ENCODE data around the gene GRM4.

GRM4 gene

DNA sequence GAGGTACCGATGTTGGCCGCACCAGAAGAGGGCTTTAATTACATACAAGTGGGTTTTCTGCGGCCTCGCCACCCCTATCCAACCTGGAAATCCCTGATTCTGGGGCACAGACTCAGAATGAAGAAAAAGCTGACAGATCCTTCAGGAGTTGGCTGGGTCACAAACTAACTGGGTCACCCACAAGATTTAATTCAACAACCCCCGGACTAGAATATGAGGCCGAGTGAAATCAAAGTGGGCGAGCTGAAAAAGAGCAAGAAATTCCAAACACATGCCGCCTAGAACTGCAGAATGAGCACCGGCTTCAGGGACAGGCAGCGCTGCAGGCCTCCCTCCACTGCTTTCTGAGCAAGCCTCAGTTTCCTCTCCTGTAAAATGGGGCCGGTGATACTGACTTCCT, 30.0 kb downstream of the GRM4 start:
- TF ChIP-seq GATA3 (IDR thresholded peaks at IDR 0.05; ENCODE audit: low read depth, low read length), result no peak
- TF ChIP-seq GATA2 (IDR thresholded peaks at IDR 0.05; ENCODE audit: low read depth, low read length), result no peak

- TF ChIP-seq GATA3 (IDR thresholded peaks at IDR 0.05; ENCODE audit: low read depth, low read length) (no peak), GATA2 (IDR thresholded peaks at IDR 0.05; ENCODE audit: low read depth, low read length) (no peak)
Measured at GRCh38 chr6:34115403-34115795, 30.5 kb downstream of the GRM4 start.

DNA sequence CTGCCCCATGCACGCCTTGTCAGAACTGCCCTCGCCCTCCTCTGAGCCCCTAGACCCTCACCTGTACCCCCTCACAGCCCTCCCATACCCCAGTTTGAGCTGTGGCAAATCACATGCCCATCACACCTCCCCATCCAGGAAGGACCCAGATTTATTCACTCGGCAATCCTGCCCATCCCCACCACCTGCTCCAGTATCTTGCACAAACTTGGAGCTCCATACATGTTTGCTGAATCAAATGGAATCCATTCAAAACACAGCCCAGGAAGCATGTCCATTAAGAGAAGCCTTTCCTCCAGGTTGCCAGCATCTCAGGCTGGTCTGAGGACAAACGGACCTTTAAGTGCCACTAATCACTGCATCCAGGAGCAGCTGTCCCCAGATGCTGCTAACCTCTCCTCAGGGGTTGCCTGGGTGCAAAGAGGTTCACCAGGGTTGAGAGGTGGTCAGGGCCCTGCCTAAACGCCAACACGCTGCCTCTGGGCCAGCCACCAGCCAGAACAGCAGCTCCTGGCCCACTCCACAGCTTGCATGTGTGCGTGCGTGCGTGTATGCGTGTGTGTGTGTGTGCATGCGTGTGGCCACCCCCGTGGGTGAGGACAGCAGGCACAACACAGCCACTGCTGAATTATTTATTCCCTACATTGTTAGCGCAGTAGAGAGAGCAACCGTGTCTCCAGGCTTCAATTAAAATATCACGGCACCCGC, 31.0 kb downstream of the GRM4 start:
- TF ChIP-seq GATA2 (IDR thresholded peaks at IDR 0.05; ENCODE audit: low read depth, low read length) (no peak), GATA3 (IDR thresholded peaks at IDR 0.05; ENCODE audit: low read depth, low read length) (no peak)

- TF ChIP-seq GATA3 (IDR thresholded peaks at IDR 0.05; ENCODE audit: low read depth, low read length), result no peak
- no peak for TF ChIP-seq GATA2 (IDR thresholded peaks at IDR 0.05; ENCODE audit: low read depth, low read length)
Measured at GRCh38 chr6:34113532-34113931, 32.4 kb downstream of the GRM4 start.

DNA sequence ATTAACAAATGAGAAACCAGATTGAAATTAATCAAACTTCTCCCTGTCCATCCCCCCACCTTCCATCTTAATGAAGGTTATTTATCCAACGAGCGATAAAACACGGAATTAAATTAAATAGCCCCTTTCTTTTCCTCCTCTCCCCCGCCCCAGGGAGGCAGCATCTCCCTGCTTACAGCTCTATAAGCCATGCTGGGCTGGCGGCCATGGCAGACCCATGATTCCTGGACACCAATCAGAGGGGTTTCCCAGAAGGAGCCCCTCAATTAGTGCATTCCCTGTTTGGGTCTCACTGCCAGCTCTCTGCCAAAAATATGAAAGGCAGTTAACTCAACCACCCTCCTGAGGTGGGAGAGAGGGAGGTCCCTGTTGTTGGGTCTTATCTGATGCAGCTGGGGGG, 33.8 kb downstream of the GRM4 start:
- TF ChIP-seq GATA3 (IDR thresholded peaks at IDR 0.05; ENCODE audit: low read depth, low read length), result no peak
- TF ChIP-seq GATA2 (IDR thresholded peaks at IDR 0.05; ENCODE audit: low read depth, low read length), result no peak

DNA sequence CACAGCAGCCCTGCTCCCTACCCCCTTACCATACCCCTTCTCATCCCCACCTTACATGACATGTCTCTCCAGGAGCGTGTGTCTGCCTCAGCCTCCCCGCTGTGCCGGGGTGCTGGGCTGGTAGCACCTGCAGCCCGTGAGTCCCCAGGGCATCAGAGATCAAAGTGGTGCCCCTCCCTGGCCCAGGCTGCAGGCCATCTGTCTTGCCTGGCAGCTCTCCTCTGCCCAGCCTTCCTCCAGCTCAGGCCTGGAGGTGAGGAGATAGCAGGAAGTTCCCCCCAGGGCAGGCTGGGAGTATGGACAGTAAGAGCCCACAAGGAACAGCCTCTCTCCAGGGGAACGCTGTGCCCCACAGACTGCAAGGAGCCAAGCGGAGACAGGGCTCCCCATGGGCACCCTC, 35.3 kb downstream of the GRM4 start:
- TF ChIP-seq GATA2 (IDR thresholded peaks at IDR 0.05; ENCODE audit: low read depth, low read length) (no peak), GATA3 (IDR thresholded peaks at IDR 0.05; ENCODE audit: low read depth, low read length) (no peak)

DNA sequence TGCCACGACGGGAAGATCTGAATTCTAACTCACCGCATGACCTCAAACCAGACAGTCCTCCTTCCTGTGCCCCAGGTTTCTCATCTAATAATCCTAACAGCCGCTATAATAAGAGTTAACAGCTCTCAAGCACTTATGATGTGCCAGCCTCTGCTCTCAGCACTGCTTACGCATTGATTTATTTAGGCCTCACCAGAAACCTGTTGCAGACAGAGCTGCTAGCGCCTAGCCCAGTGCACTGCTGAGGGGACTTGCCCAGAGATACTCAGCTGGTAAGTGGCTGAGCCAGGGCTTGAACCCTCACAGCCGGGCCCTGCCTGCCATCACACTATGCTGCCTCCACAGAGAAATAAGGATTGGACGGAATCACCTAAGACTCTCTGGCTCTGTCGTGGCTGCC, 37.7 kb downstream of the GRM4 start:
- TF ChIP-seq GATA2 (IDR thresholded peaks at IDR 0.05; ENCODE audit: low read depth, low read length), result no peak
- no peak for TF ChIP-seq GATA3 (IDR thresholded peaks at IDR 0.05; ENCODE audit: low read depth, low read length)

- TF ChIP-seq GATA2 (IDR thresholded peaks at IDR 0.05; ENCODE audit: low read depth, low read length) (no peak), GATA3 (IDR thresholded peaks at IDR 0.05; ENCODE audit: low read depth, low read length) (no peak)
Measured at GRCh38 chr6:34106900-34107299, 39.0 kb downstream of the GRM4 start.

GRCh38 chr6:34106421-34106820, 39.5 kb downstream of the GRM4 start:
- TF ChIP-seq GATA2 (IDR thresholded peaks at IDR 0.05; ENCODE audit: low read depth, low read length) (no peak), GATA3 (IDR thresholded peaks at IDR 0.05; ENCODE audit: low read depth, low read length) (no peak)

DNA sequence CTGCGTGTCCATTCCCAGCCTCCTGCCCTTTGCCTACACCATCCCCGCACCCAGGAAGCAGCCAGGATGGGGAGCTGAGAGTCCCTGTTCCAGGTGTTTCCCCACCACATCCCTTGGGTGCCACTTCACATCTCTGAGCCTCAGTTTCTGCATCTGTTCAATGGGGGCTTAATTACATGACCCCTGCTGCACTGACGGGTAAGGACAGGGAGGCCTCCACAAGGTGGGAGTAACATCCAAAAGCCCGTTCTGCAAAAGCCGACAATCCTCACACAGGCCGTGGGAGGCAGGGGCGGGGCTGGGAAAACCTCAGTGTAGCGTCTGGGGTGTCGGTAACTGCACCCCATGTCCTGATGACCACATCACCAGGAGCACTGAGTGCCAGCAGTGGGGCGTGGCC, 41.3 kb downstream of the GRM4 start:
- TF ChIP-seq GATA3 (IDR thresholded peaks at IDR 0.05; ENCODE audit: low read depth, low read length) (no peak), GATA2 (IDR thresholded peaks at IDR 0.05; ENCODE audit: low read depth, low read length) (no peak)

- TF ChIP-seq GATA2 (IDR thresholded peaks at IDR 0.05; ENCODE audit: low read depth, low read length) (no peak), GATA3 (IDR thresholded peaks at IDR 0.05; ENCODE audit: low read depth, low read length) (no peak)
Measured at GRCh38 chr6:34104186-34104585, 41.7 kb downstream of the GRM4 start.

DNA sequence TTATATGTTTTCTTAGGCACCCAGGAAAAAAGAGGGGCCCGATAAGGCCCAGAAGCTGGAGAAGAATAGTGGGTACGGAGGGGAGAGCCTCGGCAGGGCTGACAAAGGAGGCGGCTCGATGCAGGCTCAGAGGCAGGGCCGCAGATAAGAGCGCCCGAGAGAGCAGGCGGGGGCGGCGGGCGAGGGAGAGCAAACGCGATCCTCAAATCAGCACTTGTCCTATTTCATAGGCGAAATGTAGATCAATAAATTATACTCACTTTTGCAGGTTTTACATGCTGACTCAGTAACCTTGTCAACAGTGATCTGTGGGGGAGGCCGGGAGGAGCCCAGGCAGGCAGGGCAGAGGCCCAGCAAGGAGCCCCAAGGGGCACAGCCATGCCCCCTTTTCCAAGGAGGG, 42.6 kb downstream of the GRM4 start:
- TF ChIP-seq GATA2 (IDR thresholded peaks at IDR 0.05; ENCODE audit: low read depth, low read length) (no peak), GATA3 (IDR thresholded peaks at IDR 0.05; ENCODE audit: low read depth, low read length) (no peak)

- TF ChIP-seq GATA2 (IDR thresholded peaks at IDR 0.05; ENCODE audit: low read depth, low read length), result no peak
- no peak for TF ChIP-seq GATA3 (IDR thresholded peaks at IDR 0.05; ENCODE audit: low read depth, low read length)
Measured at GRCh38 chr6:34102696-34103095, 43.2 kb downstream of the GRM4 start.

DNA sequence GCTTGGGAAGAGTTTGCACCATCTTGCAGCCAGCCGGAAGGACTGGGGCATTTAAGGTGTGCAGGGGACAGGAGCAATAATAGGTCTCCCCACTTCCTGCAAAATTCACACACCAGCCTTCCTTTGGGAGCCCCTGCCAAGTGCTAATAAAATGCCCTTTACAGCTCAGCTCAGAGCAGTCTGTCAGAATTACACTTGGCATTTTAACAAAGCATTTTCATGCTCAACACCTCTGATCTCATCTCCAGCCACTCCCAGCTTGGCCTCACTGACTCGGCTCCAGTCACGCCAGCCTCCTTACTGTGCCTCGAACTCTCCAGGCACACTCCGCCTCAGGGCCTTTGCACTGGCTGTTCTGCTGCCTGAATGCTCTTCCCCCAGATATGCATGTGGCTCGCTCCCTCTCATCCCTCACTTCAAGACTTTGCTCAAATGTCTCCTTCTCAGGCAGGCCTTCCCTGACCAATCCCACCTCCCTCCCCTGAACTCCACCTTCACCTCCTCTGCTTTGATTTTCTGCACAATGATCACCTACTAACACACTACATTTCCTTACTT, 43.7 kb downstream of the GRM4 start:
- no peak for TF ChIP-seq GATA2 (IDR thresholded peaks at IDR 0.05; ENCODE audit: low read depth, low read length)
- no peak for TF ChIP-seq GATA3 (IDR thresholded peaks at IDR 0.05; ENCODE audit: low read depth, low read length)

- TF ChIP-seq GATA3 (IDR thresholded peaks at IDR 0.05; ENCODE audit: low read depth, low read length), result no peak
- TF ChIP-seq GATA2 (IDR thresholded peaks at IDR 0.05; ENCODE audit: low read depth, low read length), result no peak
Measured at GRCh38 chr6:34100788-34101187, 45.1 kb downstream of the GRM4 start.
